HepG2 (cell line): ENCODE results near the gene DNAJC12. TPM values are rescaled to one million over a fixed set of nuclear protein-coding genes. Genes with fewer than 3 reads are reported as not detected.

ENCODE experiments used
- ATF1 ChIP-seq: IDR thresholded peaks from 2 replicates; pipeline ENCODE4 v1.6.1; 2016; ENCODE audit warnings: mild to moderate bottlenecking, control low read depth
- CBX5 ChIP-seq: sonication (generic); formaldehyde crosslinking; IDR thresholded peaks from 2 replicates; pipeline ENCODE4 v1.4.0; 2020; ENCODE audit warnings: missing genetic modification reagents, borderline replicate concordance
- CREBL2 ChIP-seq: sonication (generic); formaldehyde crosslinking; IDR thresholded peaks from 2 replicates; pipeline ENCODE4 v1.8.1; 2023; ENCODE audit warnings: missing genetic modification reagents, mild to moderate bottlenecking, borderline replicate concordance
- CSRNP1 ChIP-seq: sonication (generic); formaldehyde crosslinking; IDR thresholded peaks from 2 replicates; pipeline ENCODE4 v1.8.1; 2023; ENCODE audit warnings: mild to moderate bottlenecking, missing genetic modification reagents
- ERF ChIP-seq: IDR thresholded peaks from 2 replicates; pipeline ENCODE4 v1.6.1; 2018; ENCODE audit warnings: missing biosample characterization, missing genetic modification reagents
- HNRNPH1 ChIP-seq: fragments of 200-400 bp; formaldehyde crosslinking; optimal IDR thresholded peaks from 2 replicates; pipeline ENCODE3; 2017; ENCODE audit warnings: mild to moderate bottlenecking, low read depth, low read length
- NKX3-1 ChIP-seq: sonication (generic); formaldehyde crosslinking; IDR thresholded peaks from 2 replicates; pipeline ENCODE4 v1.5.0; 2020; ENCODE audit warnings: missing genetic modification reagents
- TAF1 ChIP-seq: sonication (generic); formaldehyde crosslinking; IDR thresholded peaks from 2 replicates; pipeline ENCODE4 v1.4.0; 2020; ENCODE audit warnings: missing genetic modification reagents
- TFDP2 ChIP-seq: sonication (generic); formaldehyde crosslinking; IDR thresholded peaks from 2 replicates; pipeline ENCODE4 v1.4.0; 2020; ENCODE audit warnings: missing genetic modification reagents
- TRAFD1 ChIP-seq: sonication (generic); formaldehyde crosslinking; IDR thresholded peaks from 2 replicates; pipeline ENCODE4 v1.5.1; 2020; ENCODE audit warnings: missing genetic modification reagents, mild to moderate bottlenecking, borderline replicate concordance
- UBTF ChIP-seq: sonication (generic); formaldehyde crosslinking; IDR thresholded peaks from 2 replicates; pipeline ENCODE4 v1.4.0; 2020; ENCODE audit warnings: mild to moderate bottlenecking, missing genetic modification reagents
- USF2 ChIP-seq, 2 experiments: sonication (generic) in 1 of 2; formaldehyde crosslinking in 1 of 2; IDR thresholded peaks; 2 replicates each; pipeline versions ENCODE4 v1.5.1 to v1.6.1; 2011 to 2020; ENCODE audit warnings: borderline replicate concordance in 1 of 2, low read depth in 1 of 2, low read length in 1 of 2, mild to moderate bottlenecking in 1 of 2, missing genetic modification reagents in 1 of 2, moderate library complexity in 1 of 2
- ZNF12 ChIP-seq: sonication (generic); formaldehyde crosslinking; IDR thresholded peaks from 2 replicates; pipeline ENCODE4 v1.5.0; 2020; ENCODE audit warnings: missing genetic modification reagents
- ZNF17 ChIP-seq: sonication (generic); formaldehyde crosslinking; IDR thresholded peaks from 2 replicates; pipeline ENCODE4 v1.5.0; 2020; ENCODE audit warnings: mild to moderate bottlenecking, missing genetic modification reagents
- ZNF234 ChIP-seq: sonication (generic); formaldehyde crosslinking; conservative IDR thresholded peaks from 2 replicates; pipeline ENCODE4 v1.5.1; 2020; ENCODE audit warnings: mild to moderate bottlenecking, missing genetic modification reagents
- ZNF446 ChIP-seq: sonication (generic); formaldehyde crosslinking; IDR thresholded peaks from 2 replicates; pipeline ENCODE4 v1.5.0; 2020; ENCODE audit warnings: mild to moderate bottlenecking, missing genetic modification reagents
- ZNF468 ChIP-seq: sonication (generic); formaldehyde crosslinking; IDR thresholded peaks from 2 replicates; pipeline ENCODE4 v1.8.0; 2022; ENCODE audit warnings: mild to moderate bottlenecking, moderate library complexity, missing genetic modification reagents
- ZNF740 ChIP-seq: sonication (generic); formaldehyde crosslinking; IDR thresholded peaks from 2 replicates; pipeline ENCODE4 v1.4.0; 2020; ENCODE audit warnings: missing genetic modification reagents
- polyA plus RNA-seq, 8 experiments: library from polyadenylated mRNA; depleted of rRNA in 3 of 8; stranded (reverse) in 7 of 8; unstranded in 1 of 8; fragments of >200 nt; fragmentation: Illumina TruSeq in 4 of 8; extraction: Trizol in 4 of 8; gene quantifications; 2 replicates each; pipeline versions ENCODE4 v1.2.1 to v1.2.3, GENCODE V29; 2011 to 2016; ENCODE audit warnings: low read depth in 4 of 8, missing spikeins in 1 of 8, mixed read lengths in 1 of 8; ENCODE audit not compliant: insufficient read depth in 1 of 8
- total RNA-seq, 5 experiments: library from RNA; depleted of rRNA; stranded (reverse); fragments of >200 nt; fragmentation: Illumina TruSeq; extraction: Trizol; gene quantifications; 2 replicates each; pipeline ENCODE4 v1.2.3, GENCODE V29; 2016; ENCODE audit warnings: low read depth in 1 of 5

The DNAJC12 gene
- total and polyA plus RNA-seq, 2 of the 13 experiments (the other 11 are each of a cell fraction or from before 2014, with no cell fraction given), result 11.6 to 43.9 TPM

GRCh38 chr10:67788028-67788886 lies 49.7 kb downstream of the DNAJC12 start (continued):
- TF ChIP-seq TAF1 (CRISPR knock-in tag) (no peak), TFDP2 (CRISPR knock-in tag) (no peak), NKX3-1 (CRISPR knock-in tag) (no peak), ZNF446 (CRISPR knock-in tag) (no peak), TRAFD1 (CRISPR knock-in tag) (peak; percentile 31; the same call in 1 of the 2 replicates), ERF (peak; percentile 69; the same call in 1 of the 2 replicates), ZNF468 (CRISPR knock-in tag) (no peak), ATF1 (no peak), ZNF12 (CRISPR knock-in tag) (no peak), CBX5 (peak; percentile 49; the same call in 1 of the 2 replicates), UBTF (no peak), ZNF234 (CRISPR knock-in tag) (no peak), USF2 (IDR thresholded peaks at IDR 0.05; ENCODE audit: low read depth, low read length) (no peak), USF2 (CRISPR knock-in tag; IDR thresholded peaks at IDR 0.05; ENCODE audit: borderline replicate concordance) (no peak), CREBL2 (CRISPR knock-in tag) (no peak), HNRNPH1 (no peak), ZNF17 (CRISPR knock-in tag) (no peak), CSRNP1 (no peak), ZNF740 (CRISPR knock-in tag) (no peak)
